Fibroblast of pulmonary artery (primary cell): ENCODE measurements around the gene EDAR.

ENCODE experiments used
- DNase-seq: peaks from one replicate; pipeline ENCODE4 v3.0.0-alpha.2; 2010; ENCODE audit warnings: low read depth
- H3K4me3 ChIP-seq: replicated peaks from 2 replicates; pipeline ENCODE4 v1.5.1; 2011; ENCODE audit warnings: low read depth, mild to moderate bottlenecking, control low read depth, low read length, moderate library complexity
- TF ChIP-seq, protein P1 (sequence below): IDR thresholded peaks from 2 replicates; pipeline ENCODE4 v1.5.1; 2011; ENCODE audit warnings: mild to moderate bottlenecking, control low read depth, low read length, inconsistent platforms; ENCODE audit errors: missing control alignments

Gene EDAR

DNA sequence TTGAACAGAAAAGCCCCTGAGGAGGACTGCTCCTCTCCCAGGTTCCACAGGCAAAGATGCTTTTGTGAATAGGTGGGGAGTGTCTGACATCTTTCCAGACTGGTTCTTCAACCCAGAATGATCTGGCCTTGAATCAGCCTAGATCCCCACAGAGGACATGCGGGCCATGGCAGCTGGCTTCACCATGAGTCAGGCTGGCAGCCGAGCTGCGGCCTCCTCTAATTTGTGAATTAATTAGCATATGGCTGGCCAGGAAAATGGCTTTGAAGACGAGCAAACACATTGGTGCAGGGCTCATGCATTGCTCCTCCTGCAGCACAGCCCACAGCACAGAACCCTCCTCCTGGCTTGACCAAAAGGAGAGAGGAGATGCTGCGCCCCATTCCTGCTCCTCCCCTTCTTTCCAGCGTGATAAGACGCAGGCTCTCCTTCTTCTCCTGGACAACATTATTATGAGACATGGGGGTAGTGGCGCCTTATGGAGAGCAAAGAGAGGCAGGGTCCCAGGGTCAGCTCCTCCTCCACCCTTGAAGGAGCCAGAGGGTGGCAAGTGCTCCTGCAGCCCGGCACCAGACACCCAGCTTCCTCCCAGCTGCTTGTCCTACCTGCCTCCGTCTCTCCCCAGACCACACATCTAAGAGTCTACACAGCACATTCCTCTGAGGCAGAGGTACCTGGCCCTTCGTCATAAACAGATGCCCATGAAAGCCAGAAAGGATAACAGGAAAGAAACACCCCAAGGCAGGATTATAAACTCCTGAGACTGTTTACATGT, 66.7 kb downstream of the EDAR start:
- H3K4me3 ChIP-seq = no peak overlapping the region
- no peak for DNase-seq
- TF ChIP-seq, protein P1, sequence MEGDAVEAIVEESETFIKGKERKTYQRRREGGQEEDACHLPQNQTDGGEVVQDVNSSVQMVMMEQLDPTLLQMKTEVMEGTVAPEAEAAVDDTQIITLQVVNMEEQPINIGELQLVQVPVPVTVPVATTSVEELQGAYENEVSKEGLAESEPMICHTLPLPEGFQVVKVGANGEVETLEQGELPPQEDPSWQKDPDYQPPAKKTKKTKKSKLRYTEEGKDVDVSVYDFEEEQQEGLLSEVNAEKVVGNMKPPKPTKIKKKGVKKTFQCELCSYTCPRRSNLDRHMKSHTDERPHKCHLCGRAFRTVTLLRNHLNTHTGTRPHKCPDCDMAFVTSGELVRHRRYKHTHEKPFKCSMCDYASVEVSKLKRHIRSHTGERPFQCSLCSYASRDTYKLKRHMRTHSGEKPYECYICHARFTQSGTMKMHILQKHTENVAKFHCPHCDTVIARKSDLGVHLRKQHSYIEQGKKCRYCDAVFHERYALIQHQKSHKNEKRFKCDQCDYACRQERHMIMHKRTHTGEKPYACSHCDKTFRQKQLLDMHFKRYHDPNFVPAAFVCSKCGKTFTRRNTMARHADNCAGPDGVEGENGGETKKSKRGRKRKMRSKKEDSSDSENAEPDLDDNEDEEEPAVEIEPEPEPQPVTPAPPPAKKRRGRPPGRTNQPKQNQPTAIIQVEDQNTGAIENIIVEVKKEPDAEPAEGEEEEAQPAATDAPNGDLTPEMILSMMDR = no peak

DNA sequence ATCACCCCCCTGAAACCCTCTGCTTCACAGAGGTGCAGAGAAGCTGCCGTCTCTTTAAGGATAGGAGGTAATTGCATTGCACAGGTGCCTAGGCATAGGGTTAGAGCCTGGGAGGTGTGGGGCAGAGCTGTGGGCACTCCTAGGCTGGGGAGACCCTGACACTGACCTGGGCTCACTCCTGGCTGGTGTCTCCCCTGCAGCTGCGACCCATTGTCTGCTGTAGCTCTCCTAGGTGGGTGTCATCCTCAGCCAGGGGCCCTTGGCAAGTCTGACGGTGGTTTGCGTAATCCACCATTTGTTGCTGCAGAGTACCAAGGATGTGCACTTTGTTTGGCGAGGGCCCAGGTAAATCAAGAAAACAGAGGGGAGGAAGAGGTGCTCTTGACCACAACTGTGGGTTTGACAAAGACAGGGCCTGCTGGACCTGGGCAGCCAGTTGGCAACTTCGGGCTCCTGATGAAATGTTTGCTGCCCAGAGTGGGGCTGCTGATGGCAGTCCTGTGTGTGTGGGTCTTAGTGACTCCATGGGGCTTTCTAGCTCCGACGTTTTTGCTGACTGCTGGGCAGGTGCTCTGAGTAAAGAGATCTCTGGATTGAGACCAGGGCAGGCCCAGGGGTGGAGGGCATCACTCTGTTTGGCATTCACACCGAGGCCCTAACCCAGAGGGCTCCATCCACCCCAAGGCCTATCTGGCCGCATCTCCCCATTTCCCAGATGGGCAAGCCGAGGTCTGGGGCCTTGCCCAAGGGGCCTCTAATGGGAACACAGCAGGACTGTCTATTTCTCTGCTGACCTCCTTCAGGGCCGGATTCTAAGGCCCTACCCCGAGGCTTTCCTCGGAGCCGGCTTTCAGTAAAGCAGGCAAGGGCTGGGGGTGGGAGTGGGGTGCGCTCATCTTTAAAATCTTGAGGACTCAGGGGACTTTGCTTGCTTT, 67.7 kb downstream of the EDAR start:
- TF ChIP-seq, protein P1 = no peak
- DNase-seq = no peak
- no peak overlapping the region for H3K4me3 ChIP-seq

DNA sequence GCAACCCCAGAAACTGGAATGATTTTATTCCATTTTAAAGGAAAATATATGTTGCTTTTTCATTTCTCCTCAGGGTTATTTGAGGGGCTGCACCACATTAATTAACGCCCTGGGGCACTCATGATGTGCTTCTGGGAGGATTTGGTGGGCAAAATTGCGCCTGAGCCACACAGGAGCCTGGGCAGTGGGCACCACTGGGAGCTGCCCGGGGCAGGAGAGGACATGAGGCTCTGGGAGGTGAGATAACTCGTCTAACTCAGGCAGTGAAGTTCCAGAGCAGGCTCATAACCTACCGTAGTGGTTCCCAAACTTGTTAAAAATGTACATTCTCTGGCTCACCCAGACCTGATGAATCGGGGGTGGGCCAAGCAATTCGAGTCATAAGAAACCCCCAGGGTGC, 68.3 kb downstream of the EDAR start:
- DNase-seq = no peak
- no peak overlapping the region for H3K4me3 ChIP-seq
- TF ChIP-seq, protein P1 = no peak

DNA sequence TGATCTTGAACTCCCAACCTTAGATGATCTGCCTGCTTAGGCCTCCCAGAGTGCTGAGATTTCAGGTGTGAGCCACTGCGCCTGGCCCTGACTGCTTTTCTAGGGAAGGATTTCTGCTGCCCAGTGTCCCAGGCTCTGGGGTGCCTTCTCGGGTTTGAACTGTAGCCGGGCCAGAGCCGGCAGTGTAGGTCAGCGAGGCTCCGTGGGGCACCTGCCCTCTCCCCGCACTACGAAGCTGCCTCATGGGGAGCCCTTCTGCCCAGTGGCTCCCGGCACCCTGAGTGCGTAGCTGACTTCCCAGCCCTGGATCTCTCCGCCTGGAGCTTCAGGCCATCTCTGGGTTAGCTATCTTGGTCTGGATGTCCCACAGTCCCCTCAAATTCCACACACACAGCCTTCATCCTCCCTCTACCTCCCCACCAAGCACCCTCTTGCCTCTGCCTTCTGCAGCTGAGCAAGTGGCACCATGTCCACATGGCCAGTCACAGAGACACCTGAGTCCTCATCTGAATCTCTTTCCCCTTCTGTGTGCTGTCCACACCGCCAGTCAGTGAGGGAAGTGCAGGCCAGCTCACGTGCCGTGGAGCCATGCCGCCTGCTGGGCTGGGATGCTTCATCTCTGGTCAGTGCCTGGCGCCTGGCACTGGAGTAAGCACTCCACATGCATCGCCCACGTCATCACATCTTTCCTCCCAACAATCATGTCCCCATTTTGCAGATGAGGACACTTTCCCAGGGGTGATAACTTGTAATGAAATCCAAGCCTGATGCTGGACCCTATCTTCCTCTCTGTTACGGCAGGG, 69.2 kb downstream of the EDAR start:
- TF ChIP-seq, protein P1 = no peak
- H3K4me3 ChIP-seq = no peak overlapping the region
- DNase-seq = no peak

DNA sequence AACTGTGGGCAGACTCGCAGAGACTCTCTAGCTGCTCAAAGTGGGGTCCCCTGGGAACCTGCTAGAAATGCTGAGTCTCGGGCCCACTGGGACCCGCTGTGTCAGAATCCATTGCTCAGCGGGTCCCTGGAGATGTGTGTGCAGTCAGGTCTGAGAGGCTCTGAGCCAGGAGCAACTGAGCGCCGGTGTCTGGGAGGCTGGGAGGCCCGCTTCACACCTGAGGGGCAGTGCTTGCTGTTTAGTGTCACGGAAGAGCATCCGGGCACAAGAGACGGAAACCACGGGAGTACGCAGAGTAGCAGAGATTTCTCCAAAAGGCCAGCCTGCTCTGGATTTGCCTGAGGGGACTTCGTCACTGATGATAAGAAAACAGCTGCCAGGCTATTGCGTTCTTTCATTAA, 70.1 kb downstream of the EDAR start:
- TF ChIP-seq, protein P1 = no peak
- no peak for DNase-seq
- H3K4me3 ChIP-seq = no peak overlapping the region

DNA sequence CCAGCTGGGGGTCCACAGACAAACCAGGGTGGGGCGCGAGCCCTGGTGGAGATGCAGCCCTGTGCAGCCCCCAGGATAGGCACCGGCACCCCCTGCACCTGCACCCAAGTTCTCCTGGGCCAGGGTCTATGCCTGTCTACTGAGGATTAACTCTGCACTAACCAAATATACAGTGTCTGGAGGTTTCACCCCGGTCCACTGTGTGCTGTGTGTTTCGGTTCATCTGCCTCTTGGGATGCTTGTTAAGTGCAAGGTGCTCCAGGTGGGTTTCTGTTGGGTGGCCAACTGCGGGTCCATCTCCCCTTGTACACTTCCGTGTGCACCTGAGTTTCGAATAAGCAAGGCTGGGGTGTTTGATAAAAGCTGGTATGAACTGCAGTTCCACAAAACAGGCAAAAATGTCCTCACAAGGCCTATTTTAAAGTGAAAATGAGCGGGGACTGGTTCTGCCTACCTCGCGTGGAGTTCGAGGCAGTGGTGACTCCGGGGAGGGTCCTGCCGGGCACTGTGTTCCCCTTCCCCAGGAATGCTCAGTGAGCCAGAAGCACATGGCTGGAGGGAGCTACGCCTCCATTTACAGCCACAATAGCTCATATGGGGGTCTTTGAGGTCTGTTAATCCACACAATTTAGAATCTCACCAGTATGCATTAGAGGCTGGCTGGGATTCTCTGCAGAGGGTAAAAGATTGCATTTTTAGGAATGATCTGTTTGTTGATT, 70.7 kb downstream of the EDAR start:
- TF ChIP-seq, protein P1 = no peak
- no peak for DNase-seq
- H3K4me3 ChIP-seq = no peak overlapping the region
